Stimulated activated CD4-positive, alpha-beta T cell treated with anti-CD3 and anti-CD28 coated beads, TNF-alpha, amount 100 ng/mL, for 1 hour (primary cell): ENCODE measurements around the gene CHRNA4.

Source experiments
- DNase-seq, 3 donors: peaks; one replicate each; pipeline ENCODE4 v3.0.0-alpha.2; 2020; ENCODE audit warnings: low read depth in 3 of 3, low spot score in 1 of 3

Gene CHRNA4

DNA sequence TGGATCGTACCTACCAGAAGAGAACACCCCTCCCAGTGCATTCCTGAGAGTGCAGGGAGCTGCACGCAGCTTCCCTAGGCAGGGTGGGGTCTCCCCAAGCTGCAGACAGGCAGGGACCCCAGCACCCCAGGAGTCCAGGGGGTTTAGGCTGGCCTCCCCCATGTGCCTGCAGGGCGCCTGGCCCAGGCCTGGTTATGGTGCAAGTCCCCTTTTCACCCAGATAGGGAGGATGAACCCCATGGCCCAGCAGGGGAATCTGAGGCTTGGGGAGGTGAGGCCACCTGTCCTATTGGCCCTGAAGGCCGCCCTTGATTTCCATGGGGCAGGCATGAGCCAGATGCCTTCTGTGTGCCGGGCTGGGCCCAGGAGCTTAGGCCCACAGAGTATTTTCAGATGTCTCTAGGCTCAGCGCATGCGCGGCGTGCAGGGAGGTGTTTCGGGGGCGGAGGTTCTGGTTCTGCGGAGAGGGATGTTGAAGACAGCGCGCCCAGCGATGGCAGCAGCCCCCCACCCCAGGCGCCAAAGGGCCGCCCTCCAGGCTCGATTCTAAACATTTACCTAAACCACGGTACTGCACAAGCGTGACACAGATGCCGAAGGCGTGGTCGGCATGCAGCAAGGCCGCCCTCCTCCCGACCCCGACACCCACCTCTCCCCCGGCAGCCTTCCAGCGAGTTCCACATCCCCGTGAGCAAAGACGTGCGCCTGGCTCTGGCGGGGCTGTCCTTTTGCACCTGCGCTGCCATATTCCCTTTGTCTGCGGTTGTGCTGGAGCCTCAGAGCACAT, 38.8 kb downstream of the CHRNA4 start:
- DNase-seq = no peak

DNA sequence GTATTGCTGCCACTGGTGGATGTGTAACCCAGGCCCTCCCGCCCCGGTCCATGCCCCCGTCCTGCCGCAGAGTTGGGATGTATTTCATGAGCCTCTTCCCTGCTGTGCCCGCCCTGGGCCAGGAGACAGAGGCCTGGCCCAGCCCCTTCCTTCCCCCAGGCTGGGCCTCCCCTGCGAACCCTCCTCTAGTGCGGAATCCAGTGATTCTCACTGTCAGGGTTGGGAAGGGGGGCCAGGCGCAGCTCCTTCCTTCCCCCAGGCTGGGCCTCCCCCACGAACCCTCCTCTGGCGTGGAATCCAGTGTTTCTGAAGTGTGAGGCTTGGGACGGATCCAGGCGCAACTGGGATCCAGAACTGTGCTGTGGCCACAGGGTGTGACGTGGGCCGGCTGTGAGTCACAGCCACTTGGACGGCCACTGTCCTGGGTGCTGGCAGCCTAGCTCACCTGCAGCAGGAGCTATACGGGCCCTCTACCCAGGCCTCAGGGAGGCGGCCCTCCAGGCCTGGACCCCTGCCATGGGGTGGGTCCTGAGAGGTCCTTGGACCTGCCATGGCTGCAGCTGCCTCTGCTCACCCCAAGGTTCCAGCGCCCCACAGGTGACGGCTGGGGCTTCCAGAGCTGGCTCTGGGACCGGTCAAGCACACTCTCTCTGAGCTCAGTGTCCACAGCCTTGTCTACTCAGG, 39.9 kb downstream of the CHRNA4 start:
- no peak for DNase-seq

DNA sequence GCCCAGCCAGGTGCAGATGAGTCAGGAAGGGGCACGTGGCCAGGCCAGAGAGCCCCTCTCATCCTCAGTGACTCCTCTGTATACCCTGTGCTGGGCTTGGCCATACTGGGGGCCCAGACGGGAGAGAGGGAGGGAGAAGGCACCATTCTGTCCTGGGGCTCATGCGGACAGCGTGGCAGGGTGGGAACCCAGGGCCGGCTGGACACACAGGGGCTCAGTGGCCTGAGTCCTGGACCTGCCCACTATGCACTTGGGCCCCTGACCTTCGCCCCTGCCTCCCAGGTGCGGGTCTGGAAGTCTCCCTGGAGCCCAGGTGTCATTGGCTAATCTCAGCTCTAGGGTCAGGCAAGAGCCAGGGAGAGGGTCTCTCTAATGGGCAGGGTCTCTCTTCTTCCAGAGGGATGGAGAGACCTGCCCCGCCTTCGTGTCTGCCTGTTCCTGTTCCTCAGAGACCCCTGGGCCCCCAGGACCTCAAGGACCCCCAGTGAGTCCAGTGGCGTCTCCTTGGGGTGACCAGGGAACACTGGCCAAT, 40.5 kb downstream of the CHRNA4 start:
- no peak for DNase-seq

DNA sequence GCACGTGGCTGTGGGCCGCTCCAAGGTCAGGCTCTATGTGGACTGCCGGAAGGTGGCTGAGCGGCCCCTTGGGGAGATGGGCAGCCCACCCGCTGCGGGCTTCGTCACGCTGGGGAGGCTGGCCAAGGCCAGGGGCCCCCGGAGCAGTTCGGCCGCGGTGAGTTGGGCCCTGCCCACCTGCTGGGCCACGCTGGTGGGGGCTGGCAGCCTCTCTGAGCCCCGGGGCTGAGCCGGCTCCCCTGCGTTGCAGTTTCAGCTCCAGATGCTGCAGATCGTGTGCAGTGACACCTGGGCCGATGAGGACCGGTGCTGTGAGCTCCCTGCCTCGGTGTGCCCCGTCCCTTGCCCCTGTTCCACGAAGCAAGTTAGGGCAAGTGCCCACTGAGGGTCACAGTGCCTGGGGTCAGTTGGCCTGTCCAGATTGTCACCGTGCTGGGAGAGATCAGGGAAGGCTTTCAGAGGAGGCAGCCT, 41.1 kb downstream of the CHRNA4 start:
- no peak for DNase-seq

DNA sequence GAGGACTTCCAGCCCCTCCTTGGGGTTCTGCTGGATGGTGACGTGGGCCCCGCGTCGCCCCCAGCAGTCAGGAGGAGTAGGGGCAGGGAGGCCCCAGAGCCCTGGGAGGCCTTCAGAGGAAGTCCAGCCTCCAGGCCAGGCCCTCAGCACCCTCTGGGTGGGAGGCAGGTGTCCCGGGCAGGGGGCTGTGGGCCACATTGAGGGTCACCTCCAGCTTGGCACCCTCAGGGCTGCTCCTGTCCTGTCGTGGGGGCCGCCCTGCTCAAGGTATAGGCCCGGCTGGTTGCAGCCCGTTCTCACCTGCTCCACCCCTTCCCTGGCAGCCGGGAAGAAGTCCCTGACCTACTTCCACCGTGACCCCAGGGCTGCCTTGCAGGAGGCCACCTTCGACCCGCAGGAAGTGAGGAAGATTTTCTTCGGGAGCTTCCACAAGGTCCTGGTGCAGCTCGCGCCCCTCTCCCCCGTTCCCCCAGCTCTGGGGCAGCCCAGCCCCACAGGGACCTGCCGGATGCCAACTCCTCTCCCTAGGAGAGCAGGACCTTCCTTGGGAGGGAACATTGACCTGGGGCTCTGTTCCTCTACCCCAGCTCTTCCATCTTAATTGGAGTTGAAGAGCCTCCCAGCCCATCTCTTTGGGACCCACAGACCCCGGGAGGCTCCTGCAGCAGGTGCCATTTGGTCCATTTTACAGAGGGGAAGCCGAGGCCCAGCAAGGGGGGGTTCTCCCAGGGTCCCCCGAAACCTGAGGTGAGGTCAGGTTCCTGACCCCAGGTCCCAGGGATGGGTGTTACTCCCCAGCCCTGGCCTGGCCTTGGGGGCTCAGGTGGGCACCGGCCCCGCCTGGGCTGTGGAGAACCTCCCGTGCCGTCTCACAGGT, 41.7 kb downstream of the CHRNA4 start:
- no peak for DNase-seq

DNA sequence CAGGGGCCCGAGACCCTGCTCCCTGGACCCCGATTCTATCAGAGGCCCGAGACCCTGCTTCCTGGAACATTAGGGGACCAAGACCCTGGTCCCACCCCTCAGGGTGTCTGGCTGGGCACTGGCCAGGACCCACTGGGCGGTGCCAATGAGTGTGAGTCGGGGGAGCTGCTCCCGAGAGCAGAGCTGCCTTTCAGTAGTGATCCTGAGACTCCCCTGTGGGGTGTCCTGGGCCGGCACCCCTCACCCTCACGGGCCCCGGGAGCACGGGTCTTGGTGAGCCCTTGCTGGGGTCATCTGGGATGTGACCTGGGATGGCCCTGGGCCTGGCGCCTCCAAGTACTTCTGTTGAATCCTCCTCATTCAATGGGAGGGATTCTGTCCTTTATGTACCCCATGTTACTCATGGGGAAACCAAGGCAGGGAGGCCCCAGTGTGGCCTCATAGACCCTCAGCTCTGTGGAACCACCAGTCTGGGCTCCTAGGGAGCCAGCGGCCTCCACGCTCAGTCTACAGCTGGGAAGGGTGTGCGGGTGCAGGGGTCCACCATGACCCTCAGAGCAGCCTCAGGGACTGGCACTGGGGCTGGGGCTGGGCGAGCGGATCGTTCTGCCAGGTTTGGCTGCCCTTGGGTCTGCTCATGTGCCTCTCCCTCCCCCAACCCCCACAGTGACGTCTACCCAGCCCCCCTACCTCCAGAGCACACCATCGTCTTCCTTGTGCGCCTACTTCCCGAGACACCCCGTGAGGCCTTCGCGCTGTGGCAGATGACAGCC, 42.6 kb downstream of the CHRNA4 start:
- no peak for DNase-seq

DNA sequence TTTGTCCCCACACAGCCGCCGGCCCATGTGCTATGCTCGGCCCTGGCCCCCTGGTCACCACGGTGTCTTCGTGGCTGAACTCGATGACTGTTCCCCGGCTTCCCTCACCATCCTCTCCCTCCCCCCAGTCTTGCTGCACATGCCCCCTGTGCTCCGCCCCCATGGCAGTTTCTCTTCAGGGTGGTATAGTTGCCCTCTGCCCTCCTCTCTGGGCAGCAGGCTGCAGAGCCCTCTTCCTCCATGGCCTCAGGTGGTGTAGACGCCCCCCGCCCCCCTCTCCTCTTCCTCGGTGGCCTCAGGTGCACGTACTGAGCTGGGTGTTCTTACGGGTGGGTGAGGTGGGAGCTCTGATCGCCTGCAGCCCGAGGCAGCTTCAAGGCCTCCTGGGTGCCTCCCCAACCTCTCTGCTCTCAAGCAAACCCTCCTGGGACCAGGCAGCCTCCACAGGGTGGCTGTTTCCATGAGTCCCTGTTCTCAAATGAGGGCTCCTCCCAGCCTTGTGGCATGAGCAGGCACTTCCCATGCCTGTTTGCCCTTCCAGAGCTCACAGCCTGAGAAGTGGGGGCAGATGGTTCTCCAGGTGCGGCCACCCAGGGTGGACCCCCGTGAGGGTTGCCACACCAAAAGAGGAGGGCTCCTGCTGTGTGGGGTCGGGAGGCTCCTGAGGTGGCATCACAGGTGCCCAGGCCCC, 43.4 kb downstream of the CHRNA4 start:
- no peak for DNase-seq

DNA sequence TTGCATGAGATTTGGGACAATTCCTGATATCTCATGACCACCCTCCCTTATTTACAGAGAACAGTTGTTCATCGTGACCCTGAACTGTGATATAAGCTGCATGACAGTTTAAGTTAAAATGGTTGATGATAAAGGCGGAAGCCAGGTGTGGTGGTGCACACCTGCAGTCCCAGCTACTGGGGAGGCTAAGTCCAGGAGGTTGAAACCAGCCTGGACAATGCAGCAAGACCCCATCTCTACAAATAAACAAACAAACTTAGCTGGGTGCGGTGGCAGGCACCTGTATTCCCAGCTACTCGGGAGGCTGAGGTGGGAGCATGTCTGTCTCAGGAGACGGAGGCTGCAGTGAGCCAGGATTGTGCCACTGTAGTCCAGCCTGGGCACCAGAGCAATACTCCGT, 44.1 kb downstream of the CHRNA4 start:
- DNase-seq = no peak

DNA sequence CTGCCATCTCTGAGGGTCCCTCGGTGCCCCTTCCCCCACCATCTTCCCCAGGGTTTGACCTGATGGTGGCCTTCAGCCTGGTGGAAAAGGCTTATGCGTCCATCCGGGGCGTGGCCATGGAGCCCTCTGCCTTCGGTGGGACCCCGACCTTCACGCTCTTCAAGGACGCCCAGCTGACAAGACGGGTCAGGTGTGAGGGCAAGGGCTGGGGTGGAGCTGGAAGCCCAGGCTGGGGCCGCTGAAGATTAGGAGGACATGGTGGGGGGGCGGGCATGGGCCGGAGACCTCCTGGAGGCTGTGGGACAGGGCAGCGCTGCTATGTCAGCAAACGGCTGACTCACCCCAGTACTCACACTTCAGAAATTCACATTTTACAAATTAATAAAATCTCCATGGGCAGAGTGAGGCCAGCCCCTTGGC, 44.6 kb downstream of the CHRNA4 start:
- no peak for DNase-seq

DNA sequence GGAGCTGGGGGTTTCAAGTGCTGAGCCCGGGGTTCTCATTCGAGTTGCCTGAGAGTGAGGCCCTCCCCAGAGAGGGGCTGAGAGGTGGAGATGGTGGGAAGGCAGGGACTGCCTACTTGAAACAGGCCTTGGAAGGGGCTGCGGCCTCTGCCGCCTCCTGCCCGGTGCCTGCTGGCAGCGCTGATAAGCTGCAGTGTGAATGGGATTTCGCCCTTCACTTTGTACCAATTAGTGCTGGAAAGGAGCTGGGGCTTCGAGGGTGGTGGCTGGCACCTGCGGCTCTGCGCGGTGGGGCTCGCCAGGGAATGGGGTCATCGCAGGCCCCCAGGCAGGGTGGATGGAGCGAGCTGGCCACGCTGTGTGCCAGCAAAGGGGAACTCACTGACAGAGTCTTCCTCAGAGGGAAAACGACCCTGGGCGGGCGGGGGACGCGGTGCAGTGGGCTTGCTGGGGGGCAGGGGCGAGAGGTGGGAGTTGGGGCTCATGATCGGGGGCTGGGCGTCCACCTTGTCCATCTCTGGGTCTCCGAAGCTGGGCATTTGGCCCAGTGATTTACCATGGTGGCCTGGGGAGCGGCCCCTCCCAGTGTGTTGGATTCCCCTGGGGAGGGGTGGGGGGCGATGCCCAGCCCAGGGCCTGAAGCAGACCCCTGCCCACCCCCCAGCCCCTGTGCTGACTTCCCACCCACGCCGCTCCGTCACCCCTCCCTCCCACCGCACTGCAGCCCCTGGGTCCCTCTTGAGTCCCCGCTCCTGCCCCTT, 45.2 kb downstream of the CHRNA4 start:
- DNase-seq = no peak

DNA sequence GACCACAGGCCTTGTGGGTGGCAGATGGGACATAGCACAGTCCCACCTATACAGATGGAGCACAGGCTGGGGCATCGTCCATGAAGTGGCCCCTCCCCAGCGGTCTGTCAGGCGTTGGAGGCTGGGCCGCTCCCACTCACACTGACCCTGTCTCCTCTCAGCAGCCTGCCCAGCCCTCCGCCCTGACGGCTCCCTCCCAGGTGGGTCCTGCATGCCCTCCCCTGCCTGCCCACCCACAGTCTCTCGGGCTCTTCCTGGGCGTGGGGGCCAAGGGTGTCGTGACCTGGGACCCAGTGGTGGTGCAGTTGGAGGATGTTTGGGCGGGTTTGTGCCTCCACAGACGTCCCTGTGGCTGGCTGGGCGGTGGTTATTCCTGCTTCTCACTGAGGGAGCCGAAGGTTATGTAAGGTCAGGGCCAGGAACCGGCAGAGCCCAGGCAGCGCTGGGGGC, 45.9 kb downstream of the CHRNA4 start:
- DNase-seq = no peak

DNA sequence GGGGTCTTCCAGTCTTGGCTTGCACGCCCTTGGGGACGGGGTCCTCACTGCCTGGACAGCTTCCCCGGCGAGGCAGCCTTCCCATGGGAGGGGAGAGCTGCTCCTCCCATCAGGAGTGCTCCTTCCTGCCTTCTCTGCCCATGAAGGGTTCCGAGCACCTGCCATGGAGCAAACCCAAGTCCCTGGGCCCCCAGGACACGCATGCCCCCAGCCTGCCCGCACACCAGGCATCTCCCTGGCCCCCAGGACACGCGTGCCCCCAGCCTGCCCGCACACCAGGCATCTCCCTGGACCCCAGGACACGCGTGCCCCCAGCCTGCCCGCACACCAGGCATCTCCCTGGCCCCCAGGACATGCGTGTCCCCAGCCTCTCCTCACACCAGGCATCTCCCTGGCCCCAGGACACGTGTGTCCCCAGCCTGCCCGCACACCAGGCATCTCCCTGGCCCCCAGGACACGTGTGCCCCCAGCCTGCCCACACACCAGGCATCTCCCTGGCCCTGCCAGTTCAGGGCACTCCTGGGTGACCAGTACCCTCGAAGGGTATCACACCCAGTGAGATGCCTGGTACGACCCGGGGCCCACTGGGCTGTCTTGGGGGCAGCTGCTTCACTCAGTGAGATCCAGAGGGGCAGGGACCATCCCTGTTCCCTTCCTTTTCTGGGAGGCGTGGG, 46.4 kb downstream of the CHRNA4 start:
- DNase-seq = no peak

DNA sequence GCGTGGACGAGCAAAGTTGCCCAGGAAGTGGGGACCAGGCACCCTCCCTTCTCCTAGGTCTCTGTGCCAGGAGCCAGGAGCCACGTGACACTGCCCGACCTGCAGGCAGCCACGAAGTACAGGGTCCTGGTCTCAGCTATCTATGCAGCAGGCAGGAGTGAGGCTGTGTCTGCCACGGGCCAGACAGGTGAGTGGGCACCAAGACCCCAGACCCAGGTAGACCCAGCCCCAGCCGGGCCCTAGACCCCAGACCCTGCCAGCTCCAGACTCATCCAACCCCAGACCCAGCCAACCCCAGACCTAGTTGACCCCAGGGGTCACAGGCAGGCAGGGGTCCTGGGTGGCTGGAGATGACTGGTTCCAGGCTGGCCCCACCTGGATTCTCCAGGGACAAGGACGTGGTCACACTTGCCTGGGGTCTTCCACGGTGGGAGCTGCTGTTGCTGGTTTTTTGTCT, 47.1 kb downstream of the CHRNA4 start:
- no peak for DNase-seq

DNA sequence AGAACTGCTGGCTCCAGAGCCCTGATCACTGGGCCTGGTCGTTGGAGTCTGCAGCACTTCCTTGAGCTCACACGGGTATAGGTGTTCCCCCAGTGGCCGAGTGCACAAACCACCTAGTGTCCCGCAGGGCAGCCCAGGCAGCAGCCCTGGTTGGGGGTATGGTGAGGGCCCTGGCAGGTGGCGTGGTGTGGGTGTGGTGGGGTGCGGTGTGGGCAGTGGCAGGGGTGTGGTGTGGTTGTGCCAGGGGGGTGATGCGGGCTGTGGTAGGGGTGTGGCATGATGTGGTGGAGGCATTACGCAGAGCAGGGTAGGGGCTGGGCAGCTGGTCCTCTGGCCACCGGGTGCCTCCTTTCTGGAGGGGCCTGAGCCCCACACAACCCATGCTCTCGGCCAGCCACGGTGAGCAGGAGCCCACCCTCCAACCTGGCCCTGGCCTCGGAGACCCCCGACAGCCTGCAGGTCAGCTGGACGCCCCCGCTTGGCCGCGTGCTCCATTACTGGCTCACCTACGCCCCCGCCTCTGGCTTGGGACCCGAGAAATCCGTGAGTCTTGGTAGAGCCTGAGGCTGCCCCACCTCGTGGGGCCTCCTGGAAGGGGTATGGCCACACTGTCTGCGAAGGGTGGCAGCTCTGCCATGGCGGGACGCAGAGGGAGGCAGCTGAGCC, 47.7 kb downstream of the CHRNA4 start:
- DNase-seq = no peak

DNA sequence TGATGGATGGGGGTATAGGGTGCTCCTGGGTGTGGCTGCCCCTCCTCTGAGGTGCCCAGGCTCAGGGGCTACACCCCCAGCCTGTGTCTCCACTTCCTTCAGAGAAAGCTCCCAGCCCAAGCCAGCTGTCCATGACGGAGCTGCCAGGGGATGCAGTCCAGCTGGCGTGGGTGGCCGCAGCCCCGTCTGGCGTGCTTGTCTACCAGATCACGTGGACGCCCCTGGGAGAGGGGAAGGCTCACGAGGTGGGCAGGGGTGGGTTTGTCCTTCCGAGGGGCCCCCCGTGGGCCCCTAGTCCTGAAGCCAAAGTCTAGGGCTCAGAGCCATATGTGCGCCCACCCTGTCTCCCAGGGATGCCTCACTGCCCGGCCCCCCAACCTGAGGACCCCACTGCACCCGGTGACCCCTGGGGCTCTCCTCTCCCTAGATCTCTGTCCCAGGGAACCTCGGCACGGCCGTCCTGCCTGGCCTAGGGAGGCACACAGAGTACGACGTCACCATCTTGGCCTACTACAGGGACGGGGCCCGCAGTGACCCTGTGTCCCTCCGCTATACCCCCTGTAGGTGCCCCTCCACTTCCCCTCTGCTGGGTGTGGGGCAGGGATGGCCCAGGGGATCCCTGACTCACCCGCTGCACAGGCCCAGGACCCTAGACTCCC, 48.3 kb downstream of the CHRNA4 start:
- DNase-seq = no peak

DNA sequence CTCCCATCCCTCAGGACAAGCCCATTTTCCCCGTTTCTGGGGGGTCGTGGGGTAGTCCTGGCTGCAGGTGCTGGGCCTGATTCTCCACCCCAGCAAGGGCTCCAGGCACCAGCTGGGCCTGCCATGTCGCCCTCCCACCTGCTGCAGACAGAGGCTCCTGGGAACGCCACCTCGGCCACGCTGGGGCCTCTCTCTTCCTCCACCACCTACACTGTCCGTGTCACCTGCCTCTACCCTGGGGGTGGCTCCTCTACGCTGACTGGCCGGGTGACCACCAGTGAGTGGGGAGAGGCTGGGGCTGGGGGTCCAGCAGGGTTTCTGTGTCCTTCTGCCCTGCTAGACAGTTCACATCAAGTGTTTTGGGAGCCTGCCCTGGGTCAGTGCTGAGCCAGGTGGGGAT, 48.9 kb downstream of the CHRNA4 start:
- no peak for DNase-seq

DNA sequence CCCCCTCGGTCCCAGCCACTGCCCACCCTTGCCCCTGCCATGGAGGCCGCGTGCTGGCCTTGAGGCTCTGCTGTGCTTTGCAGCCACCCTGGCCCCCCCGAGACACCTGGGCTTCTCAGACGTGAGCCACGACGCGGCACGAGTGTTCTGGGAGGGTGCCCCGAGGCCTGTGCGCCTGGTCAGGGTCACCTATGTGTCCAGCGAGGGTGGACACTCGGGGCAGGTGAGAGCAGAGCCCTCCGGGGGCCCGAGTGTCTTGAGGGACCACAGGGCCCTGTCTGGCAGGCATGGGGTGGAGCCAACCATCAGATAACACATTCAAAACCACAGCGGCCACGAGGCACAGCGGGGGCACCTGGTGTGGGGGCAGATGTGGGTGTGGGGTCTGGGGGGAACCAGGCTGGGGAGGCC, 49.3 kb downstream of the CHRNA4 start:
- DNase-seq = no peak
